ENCODE measurements around the gene LIME1.

DNA sequence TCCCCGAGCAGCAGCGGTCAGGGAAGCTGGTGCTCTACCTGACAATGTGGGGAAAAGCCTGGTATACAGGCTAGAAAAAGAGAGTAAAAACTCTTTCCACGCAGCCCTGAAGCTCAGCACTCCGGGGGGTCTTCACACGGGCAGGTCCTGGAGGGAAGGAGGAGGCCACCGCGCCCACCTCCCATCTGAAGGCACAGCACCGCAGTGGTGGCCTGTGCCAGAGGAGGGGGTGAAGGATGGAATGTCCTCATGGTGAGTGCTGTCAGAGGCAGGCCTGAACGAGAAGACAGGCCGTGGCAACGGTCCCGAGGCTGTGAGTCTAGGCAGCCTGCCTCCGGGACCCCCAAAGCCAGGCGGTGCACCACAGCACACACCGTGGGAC lies 9.0 kb downstream of the LIME1 start:
- TF ChIP-seq, protein P1, sequence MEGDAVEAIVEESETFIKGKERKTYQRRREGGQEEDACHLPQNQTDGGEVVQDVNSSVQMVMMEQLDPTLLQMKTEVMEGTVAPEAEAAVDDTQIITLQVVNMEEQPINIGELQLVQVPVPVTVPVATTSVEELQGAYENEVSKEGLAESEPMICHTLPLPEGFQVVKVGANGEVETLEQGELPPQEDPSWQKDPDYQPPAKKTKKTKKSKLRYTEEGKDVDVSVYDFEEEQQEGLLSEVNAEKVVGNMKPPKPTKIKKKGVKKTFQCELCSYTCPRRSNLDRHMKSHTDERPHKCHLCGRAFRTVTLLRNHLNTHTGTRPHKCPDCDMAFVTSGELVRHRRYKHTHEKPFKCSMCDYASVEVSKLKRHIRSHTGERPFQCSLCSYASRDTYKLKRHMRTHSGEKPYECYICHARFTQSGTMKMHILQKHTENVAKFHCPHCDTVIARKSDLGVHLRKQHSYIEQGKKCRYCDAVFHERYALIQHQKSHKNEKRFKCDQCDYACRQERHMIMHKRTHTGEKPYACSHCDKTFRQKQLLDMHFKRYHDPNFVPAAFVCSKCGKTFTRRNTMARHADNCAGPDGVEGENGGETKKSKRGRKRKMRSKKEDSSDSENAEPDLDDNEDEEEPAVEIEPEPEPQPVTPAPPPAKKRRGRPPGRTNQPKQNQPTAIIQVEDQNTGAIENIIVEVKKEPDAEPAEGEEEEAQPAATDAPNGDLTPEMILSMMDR (IDR thresholded peaks at IDR 0.05) = no peak
- TF ChIP-seq POLR2A (IDR thresholded peaks at IDR 0.05) = no peak
